ENCODE data around the gene ATP2C2.

DNA sequence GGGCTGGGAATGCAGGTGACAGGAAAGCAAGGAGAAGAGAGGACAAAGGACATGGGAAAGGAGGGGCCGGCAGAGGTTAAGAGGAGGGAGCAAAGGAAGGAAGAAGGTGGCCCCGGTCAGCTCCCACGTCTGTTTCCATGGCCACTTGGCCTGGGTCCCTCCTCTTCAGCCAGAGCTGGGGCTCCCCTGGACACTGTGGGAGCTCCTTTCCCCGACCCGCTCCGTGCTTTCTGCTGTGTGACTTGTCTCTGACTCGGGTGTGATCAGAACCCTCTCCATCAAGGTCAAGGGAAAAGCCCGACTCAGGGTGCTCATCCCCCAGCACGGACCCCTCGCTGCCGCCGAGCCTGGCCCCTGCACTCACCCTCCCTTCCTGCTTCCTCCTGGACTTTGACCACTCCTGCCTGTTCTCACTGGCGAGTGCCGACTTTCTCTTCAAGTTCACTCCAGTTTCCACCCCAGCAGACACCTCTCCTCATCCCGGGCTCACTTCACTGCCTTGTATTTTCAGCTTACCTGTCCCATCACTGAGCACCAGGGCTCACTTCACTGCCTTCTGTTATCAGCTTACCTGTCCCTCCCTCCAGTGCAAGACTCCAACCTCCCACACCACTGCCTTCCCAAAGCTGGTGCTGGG is 74.9 kb downstream of the ATP2C2 start:
- TF ChIP-seq, protein P1, sequence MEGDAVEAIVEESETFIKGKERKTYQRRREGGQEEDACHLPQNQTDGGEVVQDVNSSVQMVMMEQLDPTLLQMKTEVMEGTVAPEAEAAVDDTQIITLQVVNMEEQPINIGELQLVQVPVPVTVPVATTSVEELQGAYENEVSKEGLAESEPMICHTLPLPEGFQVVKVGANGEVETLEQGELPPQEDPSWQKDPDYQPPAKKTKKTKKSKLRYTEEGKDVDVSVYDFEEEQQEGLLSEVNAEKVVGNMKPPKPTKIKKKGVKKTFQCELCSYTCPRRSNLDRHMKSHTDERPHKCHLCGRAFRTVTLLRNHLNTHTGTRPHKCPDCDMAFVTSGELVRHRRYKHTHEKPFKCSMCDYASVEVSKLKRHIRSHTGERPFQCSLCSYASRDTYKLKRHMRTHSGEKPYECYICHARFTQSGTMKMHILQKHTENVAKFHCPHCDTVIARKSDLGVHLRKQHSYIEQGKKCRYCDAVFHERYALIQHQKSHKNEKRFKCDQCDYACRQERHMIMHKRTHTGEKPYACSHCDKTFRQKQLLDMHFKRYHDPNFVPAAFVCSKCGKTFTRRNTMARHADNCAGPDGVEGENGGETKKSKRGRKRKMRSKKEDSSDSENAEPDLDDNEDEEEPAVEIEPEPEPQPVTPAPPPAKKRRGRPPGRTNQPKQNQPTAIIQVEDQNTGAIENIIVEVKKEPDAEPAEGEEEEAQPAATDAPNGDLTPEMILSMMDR (conservative IDR thresholded peaks at IDR 0.05) = no peak
- TF ChIP-seq ZFX (IDR thresholded peaks at IDR 0.05) = no peak

Measured in C4-2B (cell line).